Astrocyte of the cerebellum (primary cell): ENCODE data around the gene SLC37A1.

Experiments used
- DNase-seq: peaks from one replicate; pipeline ENCODE4 v3.0.0-alpha.2; 2011; ENCODE audit warnings: low read depth
- H3K4me3 ChIP-seq: 2 replicates; pipeline ENCODE4 v1.5.1; 2011; ENCODE audit warnings: mild to moderate bottlenecking, low read depth, low read length, moderate library complexity
- CTCF ChIP-seq: IDR thresholded peaks from 2 replicates; pipeline ENCODE4 v1.5.1; 2012; ENCODE audit warnings: low read length, low read depth, moderate library complexity, mild to moderate bottlenecking; ENCODE audit errors: missing control alignments
- in situ Hi-C: cut with HindIII; loops from 2 replicates; pipeline ENCODE4 v1.10.0; 2017; ENCODE audit warnings: low sequenced_read_pairs

The SLC37A1 gene

GRCh38 chr21:42489006-42489563, 24.6 kb upstream of the SLC37A1 start:
- no peak overlapping the region for H3K4me3 ChIP-seq
- no peak for TF ChIP-seq CTCF
- DNase-seq: no peak
- in situ Hi-C loops: no loop called here

GRCh38 chr21:42489991-42490390, 23.7 kb upstream of the SLC37A1 start:
- in situ Hi-C loops: no loop called here
- no peak for TF ChIP-seq CTCF
- no peak for DNase-seq
- no peak overlapping the region for H3K4me3 ChIP-seq

- TF ChIP-seq CTCF: no peak
- in situ Hi-C loops: no loop called here
- DNase-seq: no peak
- no peak overlapping the region for H3K4me3 ChIP-seq
These were observed 22.9 kb upstream of the SLC37A1 start for GRCh38 chr21:42490720-42491119.

GRCh38 chr21:42491328-42491727, 22.3 kb upstream of the SLC37A1 start:
- H3K4me3 ChIP-seq: no peak overlapping the region
- in situ Hi-C loops: no loop called here
- DNase-seq: no peak
- no peak for TF ChIP-seq CTCF

DNA sequence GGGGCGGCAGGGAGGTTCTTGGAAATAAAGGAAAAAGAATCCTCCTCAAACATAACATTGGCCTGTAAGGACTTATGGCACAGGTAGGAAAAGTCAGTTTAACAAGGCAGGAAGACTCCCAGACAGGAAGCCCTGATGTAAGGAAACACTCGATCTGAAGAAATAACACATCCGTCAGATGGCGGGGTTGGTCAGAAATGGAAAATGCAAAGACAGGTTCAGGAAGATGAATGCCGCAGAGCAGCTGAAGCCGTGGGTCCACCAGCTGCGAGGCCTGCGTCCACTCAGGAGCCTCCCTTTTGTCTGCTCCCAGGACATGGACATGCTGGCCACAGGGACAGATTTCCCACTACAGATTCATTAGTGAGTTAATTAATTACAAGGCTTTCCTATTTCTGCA, 21.5 kb upstream of the SLC37A1 start:
- DNase-seq: no peak
- in situ Hi-C loops: no loop called here
- H3K4me3 ChIP-seq: no peak overlapping the region
- no peak for TF ChIP-seq CTCF

DNA sequence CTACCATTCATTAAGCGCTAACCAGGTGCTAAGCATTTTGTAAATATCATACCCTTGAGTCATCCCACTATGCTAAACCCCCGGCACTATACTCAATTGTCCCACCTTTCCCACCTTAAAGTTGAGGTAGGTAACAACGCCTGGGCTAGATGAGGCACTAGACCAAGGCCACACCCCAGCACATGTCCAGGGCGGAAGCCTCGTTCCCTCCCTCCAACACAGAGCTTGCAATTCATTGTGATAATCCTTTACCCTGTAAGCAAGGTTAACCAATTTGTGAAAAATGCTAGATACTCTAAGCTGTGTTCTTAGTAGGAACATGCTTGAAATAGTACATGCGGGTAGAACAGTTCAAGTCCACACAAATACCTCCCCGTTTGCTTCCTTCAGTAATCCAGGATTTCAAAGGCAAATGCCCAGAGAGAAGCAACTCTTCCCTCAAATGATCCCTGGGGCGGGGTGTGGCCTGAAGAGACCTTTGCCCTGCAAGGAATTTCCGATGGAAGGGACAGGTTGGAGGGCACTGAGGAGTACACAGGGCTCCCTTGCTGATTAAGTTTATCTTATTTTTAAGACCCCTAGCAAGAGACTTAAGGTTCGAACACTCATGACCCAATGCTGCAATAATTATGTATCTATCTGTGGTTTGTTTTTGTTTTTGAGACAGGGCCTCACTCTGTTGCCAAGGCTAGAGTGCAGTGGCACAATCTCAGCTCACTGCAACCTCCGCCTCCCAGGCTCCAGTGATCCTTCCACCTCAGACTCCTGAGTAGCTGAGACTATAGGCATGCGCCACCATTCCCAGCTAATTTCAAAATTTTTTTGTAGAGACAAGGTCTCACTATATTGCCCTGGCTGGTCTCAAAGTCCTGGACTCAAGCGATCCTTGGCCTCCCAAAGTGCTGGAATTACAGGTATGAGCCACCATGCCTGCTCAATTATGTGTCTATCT, 20.3 kb upstream of the SLC37A1 start:
- no peak overlapping the region for H3K4me3 ChIP-seq
- in situ Hi-C loops: no loop called here

More for the DNA sequence above, 20.3 kb upstream of the SLC37A1 start:
- no peak for TF ChIP-seq CTCF
- no peak for DNase-seq
